Fibroblast of the aortic adventitia (primary cell): ENCODE results near the gene DNAJA3. TPM values are rescaled to one million over a fixed set of nuclear protein-coding genes. Genes with fewer than 3 reads are reported as not detected.

Experiments
- DNase-seq: peaks from one replicate; pipeline ENCODE4 v3.0.0-alpha.2; 2010; ENCODE audit warnings: low read depth
- H3K4me3 ChIP-seq: 2 replicates; pipeline ENCODE4 v1.5.1; 2011; ENCODE audit warnings: low read depth, mild to moderate bottlenecking, control low read depth, low read length, moderate library complexity
- CTCF ChIP-seq: IDR thresholded peaks from 2 replicates; pipeline ENCODE4 v1.5.1; 2011; ENCODE audit warnings: mild to moderate bottlenecking, low read length, control low read depth, inconsistent platforms; ENCODE audit not compliant: insufficient read depth
- total RNA-seq: library from RNA; depleted of rRNA; stranded (reverse); fragments of >200 nt; gene quantifications from 2 replicates; pipeline ENCODE4 v1.2.3, GENCODE V29; 2012; ENCODE audit warnings: low replicate concordance

Gene DNAJA3
- 33.3 and 44.0 TPM in 2 replicates for total RNA-seq

GRCh38 chr16:4425378-4426020 lies at the start of gene DNAJA3:
DNAJA3 (plus strand) TSS chr16:4425868; CDS start chr16:4425882, 14 bp downstream.
- DNase-seq = peak; percentile 97
- TF ChIP-seq CTCF = no peak
- H3K4me3 ChIP-seq = peak within 1 kb of the TSS; percentile 75

GRCh38 chr16:4376126-4376892 lies 49.4 kb upstream of the DNAJA3 start:
- H3K4me3 ChIP-seq = peak overlapping the region; percentile 65
- TF ChIP-seq CTCF = no peak
- DNase-seq = peak; percentile 94

- peak; percentile 58 for DNase-seq
- H3K4me3 ChIP-seq = peak overlapping the region; percentile 65
- no peak for TF ChIP-seq CTCF
These were observed 48.6 kb upstream of the DNAJA3 start for GRCh38 chr16:4376893-4377572.

GRCh38 chr16:4377573-4378154 lies 48.0 kb upstream of the DNAJA3 start:
- DNase-seq = no peak

GRCh38 chr16:4378161-4378666 lies 47.5 kb upstream of the DNAJA3 start:
- peak; percentile 77 for DNase-seq
- TF ChIP-seq CTCF = no peak
- H3K4me3 ChIP-seq = peak overlapping the region; percentile 22

More at GRCh38 chr16:4377573-4378154, 48.0 kb upstream of the DNAJA3 start:
- TF ChIP-seq CTCF = peak; percentile 33
- H3K4me3 ChIP-seq = peak overlapping the region; percentile 37

GRCh38 chr16:4378999-4379690 lies 46.5 kb upstream of the DNAJA3 start:
- no peak for TF ChIP-seq CTCF
- DNase-seq = no peak
- no peak overlapping the region for H3K4me3 ChIP-seq
